GM19043 (cell line): ENCODE results near the gene ZFAND6.
"Not testable (repeated sequence)": the region's sequence is repeated elsewhere in the genome, so short reads cannot be mapped to it uniquely, and the experiment has no call there.

Experiments
- ATAC-seq: cut with Tn5 transposase; IDR thresholded peaks from one replicate; pipeline ENCODE4 v1.9.1; 2021; ENCODE audit warnings: low read depth; ENCODE audit not compliant: unreplicated experiment

The ZFAND6 gene

DNA sequence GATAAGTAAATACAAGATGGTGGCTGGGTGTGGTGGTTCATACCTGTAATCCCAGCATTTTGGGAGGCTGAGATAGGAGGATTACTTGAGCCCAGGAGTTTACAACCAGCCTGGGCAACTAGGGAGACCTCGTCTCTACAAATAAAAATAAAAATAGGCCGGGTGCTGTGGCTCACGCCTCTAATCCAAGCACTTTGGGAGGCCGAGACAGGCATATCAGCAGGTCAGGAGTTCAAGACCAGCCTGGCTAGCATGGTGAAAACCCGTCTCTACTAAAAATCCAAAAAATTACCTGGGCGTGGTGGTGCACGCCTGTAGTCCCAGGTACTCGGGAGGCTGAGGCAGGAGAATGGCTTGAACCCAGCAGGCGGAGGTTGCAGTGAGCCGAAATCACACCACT, 14.3 kb upstream of the ZFAND6 start:
- ATAC-seq = not testable (repeated sequence)

GRCh38 chr15:80049046-80049445, 10.4 kb upstream of the ZFAND6 start:
- no peak for ATAC-seq

GRCh38 chr15:80052597-80053304, 6.7 kb upstream of the ZFAND6 start:
- ATAC-seq = no peak

DNA sequence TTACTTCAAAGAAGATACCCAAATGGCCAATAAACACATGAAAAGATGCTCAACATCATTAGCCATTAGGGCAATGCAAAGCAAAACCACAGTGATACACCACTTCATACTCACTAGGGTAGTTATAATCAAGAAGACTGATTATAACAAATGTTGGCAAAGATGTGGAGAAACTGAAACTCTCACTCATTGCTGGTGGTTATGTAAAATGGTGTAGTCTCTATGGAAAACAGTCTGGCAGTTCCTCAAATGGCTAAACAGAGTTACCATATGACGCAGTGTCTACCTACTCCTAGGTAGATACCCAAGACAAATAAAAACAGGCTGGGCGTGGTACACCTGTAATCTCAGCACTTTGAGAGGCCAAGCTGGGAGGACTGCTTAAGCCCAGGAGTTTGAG, 3.5 kb upstream of the ZFAND6 start:
- ATAC-seq = no peak

DNA sequence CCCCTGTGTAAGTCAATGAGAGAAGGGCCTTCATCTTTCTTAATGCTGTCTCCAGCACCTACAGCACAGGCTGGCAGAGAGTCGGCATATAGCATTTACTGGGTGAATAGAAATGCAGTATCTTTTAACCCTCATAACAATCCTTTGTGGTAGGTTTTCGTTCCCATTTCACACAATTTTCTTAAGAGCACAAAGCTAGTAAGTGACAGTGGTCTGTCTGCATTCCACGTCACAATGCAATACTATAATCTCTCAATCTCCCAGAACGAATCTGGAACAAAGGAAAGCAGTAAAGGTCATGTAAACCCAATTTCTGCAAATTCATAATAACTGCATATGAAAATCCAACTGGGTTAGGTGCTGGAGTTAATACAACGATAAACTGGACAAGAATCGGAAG, 1.4 kb upstream of the ZFAND6 start:
- no peak for ATAC-seq

DNA sequence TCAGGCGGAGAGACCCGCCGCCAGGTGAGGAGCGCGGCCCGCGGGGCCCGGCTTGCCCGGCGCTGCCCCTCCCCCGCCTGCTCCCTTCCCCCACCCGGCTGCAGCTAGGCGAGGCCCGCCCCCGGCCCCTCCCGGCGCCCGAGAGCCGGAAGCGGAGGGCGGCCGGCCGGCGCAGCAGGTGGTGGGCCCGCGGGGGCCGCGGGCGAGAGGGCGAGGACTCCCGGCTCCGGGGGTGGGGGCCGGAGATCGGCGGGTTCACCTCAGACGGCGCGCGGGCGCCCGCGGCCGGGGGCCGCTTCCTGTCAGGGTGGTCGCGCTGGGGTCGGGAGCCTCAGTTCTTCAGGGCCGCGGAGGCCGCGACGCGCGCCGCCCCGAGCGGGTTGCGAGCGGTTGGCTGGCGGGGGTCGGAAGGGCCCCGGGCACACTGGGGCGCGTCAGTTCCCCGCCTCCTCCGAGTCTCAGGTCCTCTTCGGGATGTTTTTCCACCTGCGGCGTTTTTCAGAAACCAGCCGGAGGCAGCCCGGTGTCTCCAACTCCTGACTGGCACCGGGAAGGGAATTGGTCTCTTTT, 395 bp downstream of the ZFAND6 start:
- peak; percentile 36 for ATAC-seq

GRCh38 chr15:80060356-80061006, 1.0 kb downstream of the ZFAND6 start:
- no peak for ATAC-seq

DNA sequence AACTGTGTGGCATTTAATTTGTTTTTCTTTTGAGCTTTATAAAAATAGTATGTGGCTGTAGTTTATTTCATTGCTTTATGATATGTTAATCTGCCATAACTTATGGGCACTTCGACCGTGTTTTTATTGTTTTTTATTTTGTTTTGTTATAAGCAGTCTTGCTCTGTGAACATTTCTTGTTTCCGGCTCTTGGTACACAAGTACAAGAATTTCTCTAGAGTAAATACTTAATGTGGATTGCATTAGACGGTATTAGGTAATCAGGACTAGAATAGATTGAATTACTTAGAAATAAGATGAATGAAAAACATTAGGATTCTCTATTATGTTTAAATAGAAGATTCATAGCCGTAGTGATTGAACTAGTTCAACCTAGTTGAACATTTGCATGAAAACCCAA, 2.1 kb downstream of the ZFAND6 start:
- ATAC-seq = no peak

GRCh38 chr15:80066912-80067311, 7.4 kb downstream of the ZFAND6 start:
- ATAC-seq = no peak

- ATAC-seq = no peak
Measured at GRCh38 chr15:80068578-80068977, 9.1 kb downstream of the ZFAND6 start.

GRCh38 chr15:80070840-80071239, 11.4 kb downstream of the ZFAND6 start:
- ATAC-seq = no peak

GRCh38 chr15:80071652-80072051, 12.2 kb downstream of the ZFAND6 start:
- no peak for ATAC-seq

GRCh38 chr15:80072285-80072994, 13.0 kb downstream of the ZFAND6 start:
- peak; percentile 87 for ATAC-seq

- no peak for ATAC-seq
Measured at GRCh38 chr15:80073197-80073596, 13.7 kb downstream of the ZFAND6 start.

DNA sequence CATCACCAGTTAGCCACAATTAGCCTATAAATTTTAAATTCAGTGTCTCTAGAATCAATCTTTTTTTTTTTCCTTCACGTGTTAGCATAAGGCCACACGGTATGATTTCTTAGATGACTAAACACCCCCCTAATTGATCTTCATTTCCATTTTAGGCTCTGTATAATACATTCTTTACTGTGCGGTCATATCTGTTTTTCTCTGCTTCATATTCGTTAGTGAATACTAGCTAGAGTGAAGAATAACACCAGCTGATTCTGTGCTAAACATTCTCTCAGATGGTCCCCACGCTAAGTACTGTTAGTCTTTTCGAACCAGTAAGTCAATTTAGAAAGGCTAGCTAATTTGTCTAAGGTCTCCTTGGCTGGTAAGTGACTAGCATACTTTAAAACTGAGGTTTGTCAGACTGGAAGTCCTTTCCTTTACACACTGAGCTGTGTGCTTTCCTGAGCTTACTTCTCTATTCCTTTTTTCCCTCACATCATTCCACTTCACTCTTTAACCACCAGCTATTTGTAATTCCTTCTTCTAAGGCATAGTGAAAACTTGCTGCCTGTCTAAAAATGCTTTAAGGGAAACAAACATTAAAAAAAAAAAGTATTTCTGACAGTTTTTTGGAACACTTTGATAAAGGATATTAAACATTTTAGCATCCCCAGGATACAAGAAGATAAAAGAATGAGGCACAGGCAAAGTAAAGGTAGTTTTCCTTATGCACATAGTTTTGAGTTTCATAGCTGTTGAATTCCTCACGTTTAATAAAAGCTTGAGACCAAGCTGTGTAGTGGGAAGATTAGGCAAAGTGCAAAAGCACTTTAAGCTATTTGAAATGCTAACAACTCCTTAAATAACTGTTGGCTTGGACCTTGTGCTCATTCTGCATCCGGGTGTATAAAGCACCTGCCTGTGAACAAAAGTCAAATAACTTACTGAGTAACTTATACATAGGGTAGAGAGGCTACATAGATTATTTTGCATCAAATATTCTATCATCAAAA, 17.1 kb downstream of the ZFAND6 start:
- no peak for ATAC-seq

- ATAC-seq = no peak
Measured at GRCh38 chr15:80081390-80081789, 21.9 kb downstream of the ZFAND6 start.

DNA sequence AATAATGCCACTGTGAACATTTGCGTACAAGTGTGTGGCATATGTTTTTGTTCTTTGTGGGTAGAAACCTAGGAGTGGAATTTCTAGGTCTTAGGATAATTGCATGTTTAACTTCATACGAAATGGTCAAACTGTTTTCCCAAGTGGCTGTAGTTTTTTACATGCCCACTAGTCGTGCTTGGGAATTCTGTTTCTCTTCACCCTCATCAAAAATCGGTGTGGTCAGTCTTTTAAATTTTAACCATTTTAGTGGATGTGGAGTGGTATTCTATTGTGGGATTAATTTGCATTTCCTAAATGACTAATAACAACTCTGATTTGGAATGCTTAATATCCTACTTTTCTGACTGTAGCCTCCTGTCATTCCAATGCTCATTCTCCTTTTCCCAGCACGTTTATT, 27.6 kb downstream of the ZFAND6 start:
- ATAC-seq = no peak

- ATAC-seq = no peak
Measured at GRCh38 chr15:80090041-80090440, 30.6 kb downstream of the ZFAND6 start.

DNA sequence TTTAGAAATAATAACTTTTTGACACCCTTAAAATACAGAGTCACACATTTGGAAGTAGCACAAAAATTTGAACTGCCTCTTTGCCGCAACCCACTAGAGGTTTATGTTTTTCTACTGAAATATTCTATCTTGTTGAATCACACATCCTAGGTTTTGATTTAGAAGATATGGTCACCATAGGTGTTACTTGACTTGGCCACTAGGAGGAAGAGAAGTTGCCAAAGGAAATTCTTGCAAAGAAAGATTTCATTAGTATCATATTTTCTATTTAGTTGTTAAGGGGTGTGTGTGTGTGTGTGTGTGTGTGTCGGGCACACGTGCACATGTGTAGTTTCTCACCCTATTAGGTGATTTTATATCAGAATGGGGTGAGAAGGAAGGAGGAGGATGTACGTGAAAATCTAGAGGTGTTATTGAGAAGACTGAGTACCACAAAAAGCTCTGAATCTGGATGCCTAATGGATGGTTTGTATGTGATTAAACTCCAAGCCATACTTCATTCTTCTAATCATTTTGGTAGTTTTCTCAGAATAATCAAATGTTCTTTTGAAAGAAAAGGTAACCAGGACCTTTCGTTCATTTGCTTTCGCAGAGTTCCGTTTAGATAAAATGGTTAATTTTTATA, 31.5 kb downstream of the ZFAND6 start:
- no peak for ATAC-seq
